Forelimb muscle (tissue), 1 donor: ENCODE results near the gene WEE1. TPM values are rescaled to one million over a fixed set of nuclear protein-coding genes. Genes with fewer than 3 reads are reported as not detected.
"Not testable (repeated sequence)": the region's sequence is repeated elsewhere in the genome, so short reads cannot be mapped to it uniquely, and the experiment has no call there.

Source experiments
- DNase-seq: peaks from one replicate; pipeline ENCODE4 v3.0.0-alpha.2; 2013; ENCODE audit warnings: low read depth
- polyA plus RNA-seq: library from polyadenylated mRNA; unstranded; fragments of 120-200 nt; gene quantifications from one replicate; pipeline ENCODE4 v1.2.1, GENCODE V29; 2013; ENCODE audit not compliant: insufficient read length

WEE1 gene
- polyA plus RNA-seq, 1 donor, result 35.0 TPM

GRCh38 chr11:9622353-9622752 is 48.9 kb downstream of the WEE1 start:
- DNase-seq, result not testable (repeated sequence)

DNA sequence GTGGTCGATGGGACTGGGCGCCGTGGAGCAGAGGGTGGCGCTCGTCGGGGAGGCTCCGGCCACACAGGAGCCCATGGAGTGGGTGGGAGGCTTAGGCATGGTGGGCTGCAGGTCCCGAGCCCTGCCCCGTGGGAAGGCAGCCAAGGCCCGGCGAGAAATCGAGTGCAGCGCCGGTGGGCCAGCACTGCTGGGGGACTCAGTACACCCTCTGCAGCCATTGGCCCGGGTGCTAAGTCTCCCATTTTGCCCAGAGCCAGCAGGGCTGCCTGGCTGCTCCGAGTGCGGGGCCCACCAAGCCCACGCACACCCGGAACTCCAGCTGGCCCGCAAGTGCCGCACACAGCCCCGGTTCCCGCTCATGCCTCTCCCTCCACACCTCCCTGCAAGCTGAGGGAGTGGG is 49.6 kb downstream of the WEE1 start:
- not testable (repeated sequence) for DNase-seq

DNA sequence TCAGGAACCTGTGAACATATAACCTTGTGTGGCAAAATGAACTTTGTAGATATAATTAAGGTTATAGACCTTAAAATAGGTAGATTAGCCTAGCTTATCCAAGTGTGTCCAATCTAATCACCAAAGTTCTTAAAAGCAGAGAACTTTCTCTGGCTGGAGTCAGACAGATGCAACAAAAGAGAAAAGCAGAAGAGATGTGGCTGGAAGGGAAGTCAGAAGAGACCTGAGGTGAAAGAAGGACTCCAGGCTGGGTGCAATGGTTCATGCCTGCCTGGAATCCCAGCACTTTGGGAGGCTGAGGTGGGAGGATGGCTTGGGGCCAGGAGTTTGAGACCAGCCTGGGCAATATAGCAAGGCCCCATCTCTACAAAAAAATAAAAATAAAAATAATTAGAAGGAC is 51.0 kb downstream of the WEE1 start:
- no peak for DNase-seq

DNA sequence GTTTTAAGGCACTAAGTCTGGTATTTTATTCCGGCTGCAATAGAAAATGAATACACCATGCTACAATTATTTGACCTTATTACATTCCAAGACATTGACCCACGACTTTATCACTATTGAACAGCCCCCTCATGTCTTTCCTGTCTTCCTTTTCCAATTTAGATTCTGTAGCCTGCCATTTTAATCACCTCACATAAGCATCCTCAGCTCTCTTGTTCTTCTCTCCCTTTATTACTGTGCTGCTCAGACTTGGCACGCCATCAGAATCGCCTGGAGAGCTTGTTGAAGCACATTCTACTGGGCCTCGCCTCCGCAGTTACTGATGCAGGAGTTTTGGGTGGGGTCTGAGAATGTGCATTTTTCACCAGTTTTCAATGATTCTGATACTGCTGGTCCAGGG is 51.7 kb downstream of the WEE1 start:
- no peak for DNase-seq

GRCh38 chr11:9625728-9626127 is 52.3 kb downstream of the WEE1 start:
- no peak for DNase-seq

- no peak for DNase-seq
These were observed 53.3 kb downstream of the WEE1 start for GRCh38 chr11:9626496-9627394.

DNA sequence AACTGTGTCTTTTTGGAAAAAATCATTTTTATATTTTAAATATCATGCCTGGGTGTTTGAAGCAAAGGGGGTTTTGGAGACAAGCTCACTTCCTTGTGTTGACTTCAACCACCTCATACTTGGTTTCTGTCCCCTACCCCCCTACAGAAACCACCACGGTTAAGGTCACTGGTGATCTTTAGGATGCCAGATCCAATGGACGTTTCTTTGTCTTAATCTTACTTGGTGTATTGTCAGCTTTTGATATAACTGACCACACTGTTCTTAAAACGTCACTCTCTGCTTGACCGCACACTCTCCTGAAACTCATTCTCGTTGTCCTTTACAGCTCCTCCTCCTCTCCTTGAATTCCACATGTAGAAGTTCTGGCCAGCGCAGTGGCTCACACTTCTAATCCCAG is 55.6 kb downstream of the WEE1 start:
- no peak for DNase-seq

DNA sequence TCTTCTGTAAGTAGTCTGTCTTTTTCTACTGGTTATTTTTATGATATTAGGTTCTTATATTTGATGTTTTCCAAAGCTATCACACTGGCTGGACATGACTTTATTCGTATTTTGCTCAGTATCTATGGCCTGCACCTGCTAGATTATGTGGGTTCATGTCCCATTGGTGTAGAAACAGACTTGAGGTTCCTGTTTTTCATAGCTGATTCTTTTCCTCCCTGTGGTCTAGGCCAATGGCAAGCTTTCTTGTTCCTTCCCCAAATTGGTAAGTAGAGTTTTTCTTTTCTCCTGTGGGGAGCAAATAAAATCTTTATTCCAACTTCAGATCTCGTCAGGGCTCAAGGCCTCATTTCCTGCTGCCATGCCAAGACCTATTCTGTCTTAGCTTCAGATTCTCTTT is 60.2 kb downstream of the WEE1 start:
- DNase-seq, result no peak

GRCh38 chr11:9636691-9637090 is 63.2 kb downstream of the WEE1 start:
- no peak for DNase-seq

DNA sequence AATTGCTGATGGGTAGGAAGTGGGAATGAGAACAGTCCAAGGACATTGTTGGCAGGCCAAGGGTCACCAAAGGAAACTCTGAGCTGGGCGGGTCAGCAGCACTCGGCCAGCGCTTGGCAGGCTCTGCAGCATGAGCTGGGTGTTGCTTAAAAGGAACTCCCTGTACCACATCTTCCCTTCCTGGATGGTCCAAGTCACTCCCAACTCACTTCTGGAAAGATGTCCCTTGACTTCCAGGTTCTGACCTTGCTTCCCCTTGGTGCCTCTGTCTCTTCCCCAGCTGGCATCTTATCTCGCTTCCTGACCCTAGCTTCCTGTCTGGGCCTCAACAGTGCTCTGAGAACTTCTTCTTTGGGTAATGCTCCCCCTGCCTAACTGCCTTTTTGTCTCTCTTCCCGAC is 65.6 kb downstream of the WEE1 start:
- DNase-seq, result no peak

Other genes with a start within 250 kb of the WEE1 start
- gene IPO7, start 189.0 kb upstream of the WEE1 start, polyA plus RNA-seq, result 97.8 TPM
- 13.7 TPM for gene ZNF143, start 112.7 kb upstream of the WEE1 start, polyA plus RNA-seq
- gene SWAP70, start 90.4 kb downstream of the WEE1 start, polyA plus RNA-seq, result 11.2 TPM